Peyer's patch (tissue), 4 donors: ENCODE data around the gene IFNA21.
"Not testable (repeated sequence)": the region's sequence is repeated elsewhere in the genome, so short reads cannot be mapped to it uniquely, and the experiment has no call there.

Experiments
- CTCF ChIP-seq, 6 experiments: fragments of 450-650 bp in 4 of 6; fragments of 200-600 bp in 2 of 6; sonication (generic) in 1 of 6; IDR thresholded peaks; one replicate each; pipeline ENCODE4 v1.5.1; 2017 to 2019; ENCODE audit warnings: antibody characterized with exemption in 6 of 6, mild to moderate bottlenecking in 3 of 6, moderate library complexity in 1 of 6
- POLR2A ChIP-seq, 2 donors: fragments of 450-650 bp; IDR thresholded peaks; one replicate each; pipeline ENCODE4 v1.5.1; 2017; ENCODE audit warnings: antibody characterized with exemption in 2 of 2, mild to moderate bottlenecking in 2 of 2, moderate library complexity in 2 of 2

GRCh38 chr9:21182810-21183736, 16.6 kb upstream of the IFNA21 start:
- TF ChIP-seq CTCF (IDR thresholded peaks at IDR 0.05): peak in 2 of 6 experiments; percentile 18 to 32
- not testable (repeated sequence) for TF ChIP-seq POLR2A (IDR thresholded peaks at IDR 0.05)
